ENCODE results near the gene MMP13.
"Not testable (repeated sequence)": the region's sequence is repeated elsewhere in the genome, so short reads cannot be mapped to it uniquely, and the experiment has no call there.

Gene MMP13

GRCh38 chr11:102955624-102956023, at the start of gene MMP13:
Gene MMP13 (minus strand): TSS chr11:102955732. CDS start chr11:102955705, 27 bp downstream.
- DNase-seq = no peak

GRCh38 chr11:103004234-103004633, 48.7 kb upstream of the MMP13 start:
- not testable (repeated sequence) for DNase-seq

- no peak for DNase-seq
These were observed 38.6 kb upstream of the MMP13 start for GRCh38 chr11:102994105-102994504.

- no peak for DNase-seq
These were observed 36.2 kb upstream of the MMP13 start for GRCh38 chr11:102991776-102992175.

- DNase-seq = no peak
These were observed 34.6 kb upstream of the MMP13 start for GRCh38 chr11:102990145-102990544.

GRCh38 chr11:102989379-102990047, 34.0 kb upstream of the MMP13 start:
- DNase-seq = no peak

- DNase-seq = no peak
These were observed 31.3 kb upstream of the MMP13 start for GRCh38 chr11:102986815-102987214.

- no peak for DNase-seq
These were observed 30.3 kb upstream of the MMP13 start for GRCh38 chr11:102985850-102986249.

GRCh38 chr11:102983486-102983885, 28.0 kb upstream of the MMP13 start:
- DNase-seq = no peak

GRCh38 chr11:102981324-102981910, 25.9 kb upstream of the MMP13 start:
- no peak for DNase-seq

- no peak for DNase-seq
These were observed 19.2 kb upstream of the MMP13 start for GRCh38 chr11:102974552-102975280.

GRCh38 chr11:102973698-102974097, 18.2 kb upstream of the MMP13 start:
- not testable (repeated sequence) for DNase-seq

GRCh38 chr11:102972853-102973252, 17.3 kb upstream of the MMP13 start:
- no peak for DNase-seq

GRCh38 chr11:102971766-102972165, 16.2 kb upstream of the MMP13 start:
- no peak for DNase-seq

- DNase-seq = no peak
These were observed 12.0 kb upstream of the MMP13 start for GRCh38 chr11:102967497-102967896.

GRCh38 chr11:102966011-102966410, 10.5 kb upstream of the MMP13 start:
- DNase-seq = no peak

GRCh38 chr11:102964867-102965266, 9.3 kb upstream of the MMP13 start:
- no peak for DNase-seq

GRCh38 chr11:102957953-102958352, 2.4 kb upstream of the MMP13 start:
- DNase-seq = no peak

GRCh38 chr11:102950622-102951081, 4.9 kb downstream of the MMP13 start:
- no peak for DNase-seq

GRCh38 chr11:102946237-102946636, 9.3 kb downstream of the MMP13 start:
- DNase-seq = no peak

- peak in 3 of 14 donors; percentile 2 to 14 (median 9) for DNase-seq
These were observed 14.6 kb downstream of the MMP13 start for GRCh38 chr11:102940714-102941588.

- no peak for DNase-seq
These were observed 18.5 kb downstream of the MMP13 start for GRCh38 chr11:102936864-102937509.
